ENCODE measurements around the gene GIPC2. TPM values are rescaled to one million over a fixed set of nuclear protein-coding genes. Genes with fewer than 3 reads are reported as not detected.
A peak's percentile ranks its signal among the peaks of the same experiment; 100 is the strongest.

The GIPC2 gene
- polyA plus RNA-seq, 2 of the 4 experiments (the other 2 are of a cell fraction): 0.06 TPM; not detected in 1

- Histone ChIP-seq H3K9me3 (no peaks in the 10 kb centered on the region), H3K4me2 (peak overlapping the region; percentile 87), H3K27ac (peak overlapping the region in 1 of 2 experiments; percentile 42; a peak in 2 of 6 replicates), H3K4me3 (0 out of 3 replicates have a peak overlapping the region, but pooled peaks have one; percentile 4), H3K4me1 (peaks cover 24% of the 10 kb centered on the region; the same call in 2 of the 3 replicates)
- ChIA-PET POLR2A (no interaction called here), CTCF (interaction anchor here (3.1 kb wide), 1 partner anchor 105 kb away, joined by 17 read pairs; no protein-coding TSS in a partner anchor)
- DNase-seq (ENCODE audit: low read depth in 1 of 2, low spot score in 1 of 2) (no peak), FAIRE-seq (no peak), ATAC-seq (no peak)
- WGBS (ENCODE audit: missing lambda C conversion rate): 86% methylated on average over 3 of the region's 3 CpGs
- TF ChIP-seq E2F6 (IDR thresholded peaks at IDR 0.05; ENCODE audit: borderline replicate concordance, low read depth) (no peak), TFCP2L1 (CRISPR knock-in tag; IDR thresholded peaks at IDR 0.05) (no peak), HOXB5 (CRISPR knock-in tag; IDR thresholded peaks at IDR 0.05) (no peak), CBX2 (IDR thresholded peaks at IDR 0.05; ENCODE audit: borderline replicate concordance, low read depth) (no peak), RNF2 (IDR thresholded peaks at IDR 0.05; ENCODE audit: borderline replicate concordance, low read depth) (no peak), HOXB13 (CRISPR knock-in tag; IDR thresholded peaks at IDR 0.05; ENCODE audit: low read depth) (no peak), HOXA7 (CRISPR knock-in tag; IDR thresholded peaks at IDR 0.05) (no peak), ZNF302 (CRISPR knock-in tag; IDR thresholded peaks at IDR 0.05) (no peak), BHLHE40 (IDR thresholded peaks at IDR 0.05; ENCODE audit: low read depth, low read length) (no peak), USF2 (IDR thresholded peaks at IDR 0.05) (no peak), ZC3H11A (IDR thresholded peaks at IDR 0.05) (no peak), RAD21 (conservative IDR thresholded peaks at IDR 0.05 in 1 of 2, IDR thresholded peaks at IDR 0.05 in 1 of 2) (no peak), NFE2L2 (conservative IDR thresholded peaks at IDR 0.05; ENCODE audit: low read length) (no peak), ATOH8 (CRISPR knock-in tag; IDR thresholded peaks at IDR 0.05; ENCODE audit: low read depth) (no peak), ESRRA (IDR thresholded peaks at IDR 0.05; ENCODE audit: borderline replicate concordance, low read length) (no peak), JUNB (IDR thresholded peaks at IDR 0.05) (no peak), REST (IDR thresholded peaks at IDR 0.05) (no peak)
These were observed 36.5 kb upstream of the GIPC2 start for GRCh38 chr1:78009276-78009675.

- peak overlapping the region; percentile 87 for H3K4me2 ChIP-seq
These were observed 35.9 kb upstream of the GIPC2 start for GRCh38 chr1:78009836-78010235.

More at GRCh38 chr1:78009836-78010235, 35.9 kb upstream of the GIPC2 start:
- CTCF ChIA-PET: interaction anchor here (3.1 kb wide), 1 partner anchor 105 kb away, joined by 17 read pairs; no protein-coding TSS in a partner anchor
- WGBS (ENCODE audit: missing lambda C conversion rate): 71% methylated on average over 3 of the region's 3 CpGs
- Histone ChIP-seq H3K9me3 (no peaks in the 10 kb centered on the region), H3K4me3 (0 out of 3 replicates have a peak overlapping the region, but pooled peaks have one; percentile 4), H3K4me1 (peaks cover 24% of the 10 kb centered on the region; the same call in 2 of the 3 replicates), H3K27ac (peak overlapping the region in 1 of 2 experiments; percentile 42; a peak in 2 of 6 replicates)
- ATAC-seq (no peak), DNase-seq (ENCODE audit: low read depth in 1 of 2, low spot score in 1 of 2) (no peak), FAIRE-seq (no peak)
- no peak for TF ChIP-seq MAZ (IDR thresholded peaks at IDR 0.05; ENCODE audit: borderline replicate concordance, low read depth, low read length)
- no peak for TF ChIP-seq NPAS2 (CRISPR knock-in tag; IDR thresholded peaks at IDR 0.05; ENCODE audit: borderline replicate concordance)
- no peak for TF ChIP-seq POLR2A (IDR thresholded peaks at IDR 0.05; ENCODE audit: low read length)
- no peak for TF ChIP-seq E2F6 (IDR thresholded peaks at IDR 0.05; ENCODE audit: borderline replicate concordance, low read depth)
- no peak for TF ChIP-seq TFCP2L1 (CRISPR knock-in tag; IDR thresholded peaks at IDR 0.05)
- TF ChIP-seq RFX5 (IDR thresholded peaks at IDR 0.05): no peak
- TF ChIP-seq ZFP36 (IDR thresholded peaks at IDR 0.05; ENCODE audit: borderline replicate concordance, partially characterized antibody): no peak
- no peak for TF ChIP-seq ZC3H11A (IDR thresholded peaks at IDR 0.05)
- TF ChIP-seq GATA3 (IDR thresholded peaks at IDR 0.05; ENCODE audit: borderline replicate concordance): no peak
- no peak for TF ChIP-seq RARB (CRISPR knock-in tag; IDR thresholded peaks at IDR 0.05)
- TF ChIP-seq HEYL (CRISPR knock-in tag; IDR thresholded peaks at IDR 0.05): no peak
- no peak for TF ChIP-seq RCOR1 (IDR thresholded peaks at IDR 0.05; ENCODE audit: low read depth, low read length)
- TF ChIP-seq NFE2L2 (conservative IDR thresholded peaks at IDR 0.05; ENCODE audit: low read length): no peak
- TF ChIP-seq SMC3 (IDR thresholded peaks at IDR 0.05): no peak
- no peak for TF ChIP-seq RNF2 (IDR thresholded peaks at IDR 0.05; ENCODE audit: borderline replicate concordance, low read depth)
- TF ChIP-seq JUN (IDR thresholded peaks at IDR 0.05): no peak
- POLR2A ChIA-PET: interaction anchor here (1.5 kb wide), 1 partner anchor 93 kb away, joined by 3 read pairs; no protein-coding TSS in a partner anchor
